CD14-positive monocyte (primary cell): Measurements from ENCODE around the gene HSH2D. TPM values are rescaled to one million over a fixed set of nuclear protein-coding genes. Genes with fewer than 3 reads are reported as not detected.

Experiments used
- DNase-seq, 3 donors: peaks; one replicate each; pipeline ENCODE4 v3.0.0-alpha.2; 2011 to 2022
- H2AFZ ChIP-seq: 2 replicates; pipeline ENCODE4 v1.6.0; 2012; ENCODE audit warnings: mild to moderate bottlenecking, low read depth, low read length, inconsistent platforms; ENCODE audit not compliant: insufficient read depth, poor library complexity, severe bottlenecking
- H3K27ac ChIP-seq, 2 donors: 1 replicate in 1 of 2; 2 replicates in 1 of 2; pipeline ENCODE4 v1.5.1; 2012 to 2013; ENCODE audit warnings: low read length in 2 of 2, control low read depth in 1 of 2, inconsistent platforms in 1 of 2, low read depth in 1 of 2, mild to moderate bottlenecking in 1 of 2
- H3K27me3 ChIP-seq, 2 donors: one replicate each; pipeline versions ENCODE4 v1.6.0 to v1.6.1; 2011 to 2013; ENCODE audit warnings: low read length in 2 of 2; ENCODE audit not compliant: control insufficient read depth in 2 of 2, insufficient read depth in 2 of 2
- H3K36me3 ChIP-seq, 2 donors: replicated peaks in 1 of 2; 1 replicate in 1 of 2; 2 replicates in 1 of 2; pipeline versions ENCODE4 v1.5.1 to v1.6.1; 2012 to 2013; ENCODE audit warnings: low read length in 2 of 2, control low read depth in 1 of 2, inconsistent platforms in 1 of 2, mild to moderate bottlenecking in 1 of 2; ENCODE audit not compliant: insufficient read depth in 2 of 2, control insufficient read depth in 1 of 2
- H3K4me1 ChIP-seq, 2 donors: 1 replicate in 1 of 2; 2 replicates in 1 of 2; pipeline versions ENCODE4 v1.5.1 to v1.6.1; 2012 to 2013; ENCODE audit warnings: low read length in 2 of 2, control low read depth in 1 of 2, inconsistent platforms in 1 of 2, mild to moderate bottlenecking in 1 of 2, moderate library complexity in 1 of 2; ENCODE audit not compliant: insufficient read depth in 2 of 2, control insufficient read depth in 1 of 2
- H3K4me2 ChIP-seq: replicated peaks from 2 replicates; pipeline ENCODE3; 2012; ENCODE audit warnings: low read length, moderate library complexity, mild to moderate bottlenecking; ENCODE audit not compliant: poor library complexity, severe bottlenecking; ENCODE audit errors: extremely low read depth
- H3K4me3 ChIP-seq, 3 experiments: fragments of 200-600 bp in 1 of 3; sonication (generic) in 1 of 3; replicated peaks in 1 of 3; 1 replicate in 2 of 3; 2 replicates in 1 of 3; pipeline ENCODE4 v1.5.1; 2011 to 2013; ENCODE audit warnings: low read length in 3 of 3, mild to moderate bottlenecking in 3 of 3, control low read depth in 2 of 3, low read depth in 2 of 3, inconsistent platforms in 1 of 3, moderate library complexity in 1 of 3
- H3K79me2 ChIP-seq: 2 replicates; pipeline ENCODE4 v1.6.0; 2012; ENCODE audit warnings: mild to moderate bottlenecking, control low read depth, inconsistent platforms, low read length, moderate library complexity; ENCODE audit not compliant: insufficient read depth
- H3K9ac ChIP-seq: 2 replicates; pipeline ENCODE4 v1.6.0; 2017; ENCODE audit warnings: low read length, mild to moderate bottlenecking; ENCODE audit not compliant: insufficient read depth, poor library complexity, severe bottlenecking
- H3K9me3 ChIP-seq, 2 donors: replicated peaks in 1 of 2; 1 replicate in 1 of 2; 2 replicates in 1 of 2; pipeline versions ENCODE4 v1.5.1 to v1.6.1; 2012 to 2013; ENCODE audit warnings: low read length in 2 of 2, control low read depth in 1 of 2; ENCODE audit not compliant: control insufficient read depth in 1 of 2, insufficient read depth in 1 of 2
- H4K20me1 ChIP-seq: 2 replicates; pipeline ENCODE4 v1.6.0; 2012; ENCODE audit warnings: mild to moderate bottlenecking, low read length, control low read depth, moderate library complexity; ENCODE audit not compliant: insufficient read depth
- H3K27ac Mint-ChIP-seq, 7 donors: one replicate each; pipeline ENCODE4 v1.8.0; 2020; ENCODE audit warnings: mild to moderate bottlenecking in 7 of 7, mixed read lengths in 7 of 7, moderate library complexity in 6 of 7, inconsistent platforms in 2 of 7
- H3K27me3 Mint-ChIP-seq, 3 donors: one replicate each; pipeline ENCODE4 v1.8.0; 2021 to 2022; ENCODE audit warnings: low read depth in 3 of 3, mild to moderate bottlenecking in 3 of 3, mixed read lengths in 3 of 3, moderate library complexity in 3 of 3, inconsistent platforms in 1 of 3
- H3K36me3 Mint-ChIP-seq, 2 donors: one replicate each; pipeline ENCODE4 v1.8.0; 2020; ENCODE audit warnings: mixed read lengths in 2 of 2, inconsistent platforms in 1 of 2, mild to moderate bottlenecking in 1 of 2
- H3K4me1 Mint-ChIP-seq: one replicate; pipeline ENCODE4 v1.8.0; 2020; ENCODE audit warnings: mild to moderate bottlenecking, mixed read lengths
- H3K4me3 Mint-ChIP-seq, 2 donors: one replicate each; pipeline ENCODE4 v1.8.0; 2020; ENCODE audit warnings: mild to moderate bottlenecking in 2 of 2, mixed read lengths in 2 of 2, moderate library complexity in 1 of 2
- H3K9me3 Mint-ChIP-seq, 7 donors: one replicate each; pipeline ENCODE4 v1.8.0; 2020 to 2022; ENCODE audit warnings: mixed read lengths in 7 of 7, mild to moderate bottlenecking in 6 of 7, moderate library complexity in 6 of 7, inconsistent platforms in 2 of 7
- WGBS: methylation state at CpG from one replicate; pipeline ENCODE4 v1.1.5; 2013; ENCODE audit warnings: missing lambda C conversion rate; ENCODE audit not compliant: insufficient coverage; 5-methylcytosine and 5-hydroxymethylcytosine counted together
- intact Hi-C, 2 donors: fragments of 100-400 bp; cut with micrococcal nuclease; formaldehyde crosslinking; loops; one replicate each; pipeline versions ENCODE4 v1.15.0 to v1.15.1; 2023
- polyA plus RNA-seq, 3 donors: library from polyadenylated mRNA; depleted of rRNA in 1 of 3; unstranded in 2 of 3; stranded (reverse) in 1 of 3; fragments of 300-500 nt in 2 of 3; fragments of >200 nt in 1 of 3; fragmentation: Illumina TruSeq in 2 of 3; gene quantifications; 1 replicate in 2 of 3; 2 replicates in 1 of 3; pipeline ENCODE4 v1.2.3, GENCODE V29; 2012 to 2021
- TF ChIP-seq, protein P1 (sequence below): fragments of 200-600 bp; IDR thresholded peaks from one replicate; pipeline ENCODE4 v1.8.0; 2022; ENCODE audit warnings: antibody characterized with exemption, mild to moderate bottlenecking

The HSH2D gene
- polyA plus RNA-seq, 3 donors = 13.8 to 106 (median 16.7) TPM

- H3K36me3 Mint-ChIP-seq = peaks cover 75 to 80% of the 10 kb centered on the region in 2 donors
- WGBS = 94% methylated on average over 2 of the region's 3 CpGs
Measured at GRCh38 chr19:16131648-16132047, 11.8 kb upstream of the HSH2D start.

DNA sequence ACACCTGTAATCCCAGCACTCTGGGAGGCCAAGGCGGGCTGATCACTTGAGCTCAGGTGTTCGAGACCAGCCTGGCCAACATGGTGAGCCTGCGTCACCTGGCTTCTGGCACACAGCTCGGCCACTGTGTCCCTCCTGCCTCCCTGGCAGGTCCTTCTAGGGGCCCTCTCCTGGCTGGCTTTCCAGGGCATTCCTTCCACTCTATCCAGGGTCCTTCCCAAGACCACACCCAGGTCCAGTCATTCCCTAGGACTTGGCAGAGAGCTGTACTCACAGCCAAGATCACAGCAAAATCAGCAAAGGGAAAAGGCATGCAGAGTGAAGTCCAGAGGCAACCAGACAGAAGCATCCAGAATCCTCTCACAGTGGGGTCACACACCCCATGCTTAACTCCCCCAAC is 9.7 kb upstream of the HSH2D start:
- TF ChIP-seq, protein P1, sequence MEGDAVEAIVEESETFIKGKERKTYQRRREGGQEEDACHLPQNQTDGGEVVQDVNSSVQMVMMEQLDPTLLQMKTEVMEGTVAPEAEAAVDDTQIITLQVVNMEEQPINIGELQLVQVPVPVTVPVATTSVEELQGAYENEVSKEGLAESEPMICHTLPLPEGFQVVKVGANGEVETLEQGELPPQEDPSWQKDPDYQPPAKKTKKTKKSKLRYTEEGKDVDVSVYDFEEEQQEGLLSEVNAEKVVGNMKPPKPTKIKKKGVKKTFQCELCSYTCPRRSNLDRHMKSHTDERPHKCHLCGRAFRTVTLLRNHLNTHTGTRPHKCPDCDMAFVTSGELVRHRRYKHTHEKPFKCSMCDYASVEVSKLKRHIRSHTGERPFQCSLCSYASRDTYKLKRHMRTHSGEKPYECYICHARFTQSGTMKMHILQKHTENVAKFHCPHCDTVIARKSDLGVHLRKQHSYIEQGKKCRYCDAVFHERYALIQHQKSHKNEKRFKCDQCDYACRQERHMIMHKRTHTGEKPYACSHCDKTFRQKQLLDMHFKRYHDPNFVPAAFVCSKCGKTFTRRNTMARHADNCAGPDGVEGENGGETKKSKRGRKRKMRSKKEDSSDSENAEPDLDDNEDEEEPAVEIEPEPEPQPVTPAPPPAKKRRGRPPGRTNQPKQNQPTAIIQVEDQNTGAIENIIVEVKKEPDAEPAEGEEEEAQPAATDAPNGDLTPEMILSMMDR = no peak
- Mint-ChIP-seq H3K4me1 (peaks cover 41% of the 10 kb centered on the region), H3K4me3 (no peak overlapping the region)

More at GRCh38 chr19:16131648-16132047, 11.8 kb upstream of the HSH2D start:
- Mint-ChIP-seq H3K27me3 (peaks cover 0 to 2% (median 0%) of the 10 kb centered on the region in 3 donors), H3K27ac (peak overlapping the region in 1 of 7 donors; percentile 34), H3K4me3 (no peak overlapping the region), H3K4me1 (peaks cover 27% of the 10 kb centered on the region), H3K9me3 (peaks cover 0 to 9% (median 0%) of the 10 kb centered on the region in 7 donors)
- intact Hi-C loops = no loop called here
- Histone ChIP-seq H3K9ac (no peak overlapping the region), H3K4me1 (peaks cover 12 to 29% of the 10 kb centered on the region in 2 donors), H4K20me1 (peaks cover 43% of the 10 kb centered on the region), H3K27me3 (no peaks in the 10 kb centered on the region), H3K9me3 (no peaks in the 10 kb centered on the region), H3K79me2 (peaks cover 99% of the 10 kb centered on the region), H3K27ac (peak overlapping the region in 1 of 2 donors; percentile 25), H3K4me2 (no peak overlapping the region), H2AFZ (no peak overlapping the region), H3K36me3 (peaks cover 75 to 79% of the 10 kb centered on the region in 2 donors), H3K4me3 (no peak overlapping the region)
- DNase-seq = no peak
- TF ChIP-seq, protein P1 = no peak

More for the DNA sequence above, 9.7 kb upstream of the HSH2D start:
- WGBS = 94% methylated on average over 4 of the region's 4 CpGs
- DNase-seq = no peak
- Mint-ChIP-seq H3K36me3 (peaks cover 55 to 59% of the 10 kb centered on the region in 2 donors), H3K27me3 (peaks cover 0 to 2% (median 0%) of the 10 kb centered on the region in 3 donors), H3K27ac (peak overlapping the region in 4 of 7 donors; percentile 13 to 88 (median 56)), H3K9me3 (peaks cover 0 to 9% (median 0%) of the 10 kb centered on the region in 7 donors)
- Histone ChIP-seq H3K36me3 (peaks cover 54 to 58% of the 10 kb centered on the region in 2 donors), H3K4me1 (peaks cover 13 to 45% of the 10 kb centered on the region in 2 donors), H3K4me2 (no peak overlapping the region), H3K9me3 (no peaks in the 10 kb centered on the region), H3K9ac (no peak overlapping the region), H2AFZ (no peak overlapping the region), H3K27ac (peak overlapping the region in 1 of 2 donors; percentile 53), H3K27me3 (no peaks in the 10 kb centered on the region), H3K79me2 (peaks cover 99% of the 10 kb centered on the region), H4K20me1 (peaks cover 26% of the 10 kb centered on the region), H3K4me3 (no peak overlapping the region)
- intact Hi-C loops = no loop called here
